ENCODE data around the gene COG6. TPM values are rescaled to one million over a fixed set of nuclear protein-coding genes. Genes with fewer than 3 reads are reported as not detected.

COG6 gene
- total and polyA plus RNA-seq, 2 donors from 2014 or later: 12.2 to 31.3 TPM

GRCh38 chr13:39688278-39688677 lies 32.8 kb downstream of the COG6 start:
- DNase-seq (no peak), FAIRE-seq (no peak)
- no peaks in the 10 kb centered on the region for H3K4me1 ChIP-seq (ENCODE audit: control insufficient read depth in 2 of 3, insufficient read depth in 2 of 3, low read depth in 1 of 3, low read length in 3 of 3)
- H3K27me3 ChIP-seq (ENCODE audit: control insufficient read depth, insufficient read depth, low read length): no peaks in the 10 kb centered on the region
- TF ChIP-seq CTCF (IDR thresholded peaks at IDR 0.05; ENCODE audit: borderline replicate concordance, extremely low read depth, insufficient read depth): no peak
- no peak overlapping the region for H3K27ac ChIP-seq (ENCODE audit: low read depth in 2 of 2, low read length in 2 of 2)
- no peak overlapping the region for H3K9ac ChIP-seq (ENCODE audit: low read length in 3 of 3)
- intact Hi-C loops (cut with DNase I): loop anchor here (10.0 kb wide), 1 partner anchor 997 kb away; no protein-coding TSS in a partner anchor
- H3K9me3 ChIP-seq (ENCODE audit: control insufficient read depth in 2 of 3, insufficient read depth in 1 of 3, low read length in 3 of 3): no peaks in the 10 kb centered on the region
- peaks cover 0 to 20% (median 7%) of the 10 kb centered on the region in 3 donors for H3K36me3 ChIP-seq (ENCODE audit: control insufficient read depth in 2 of 3, insufficient read depth in 3 of 3, low read length in 3 of 3)
- H3K4me3 ChIP-seq (ENCODE audit: low read length in 3 of 3): no peak overlapping the region

GRCh38 chr13:39688699-39689405 lies 33.4 kb downstream of the COG6 start:
- FAIRE-seq (no peak), DNase-seq (no peak)
- H3K27ac ChIP-seq (ENCODE audit: low read depth in 2 of 2, low read length in 2 of 2): no peak overlapping the region
- peaks cover 0 to 20% (median 7%) of the 10 kb centered on the region in 3 donors for H3K36me3 ChIP-seq (ENCODE audit: control insufficient read depth in 2 of 3, insufficient read depth in 3 of 3, low read length in 3 of 3)
- no peak overlapping the region for H3K9ac ChIP-seq (ENCODE audit: low read length in 3 of 3)
- no peak for TF ChIP-seq CTCF (IDR thresholded peaks at IDR 0.05; ENCODE audit: borderline replicate concordance, extremely low read depth, insufficient read depth)
- H3K4me3 ChIP-seq (ENCODE audit: low read length in 3 of 3): no peak overlapping the region
- no peaks in the 10 kb centered on the region for H3K4me1 ChIP-seq (ENCODE audit: control insufficient read depth in 2 of 3, insufficient read depth in 2 of 3, low read depth in 1 of 3, low read length in 3 of 3)
- H3K27me3 ChIP-seq (ENCODE audit: control insufficient read depth, insufficient read depth, low read length): no peaks in the 10 kb centered on the region
- intact Hi-C loops (cut with DNase I): loop anchor here (10.0 kb wide), 1 partner anchor 996 kb away; no protein-coding TSS in a partner anchor
- no peaks in the 10 kb centered on the region for H3K9me3 ChIP-seq (ENCODE audit: control insufficient read depth in 2 of 3, insufficient read depth in 1 of 3, low read length in 3 of 3)

- no peak for DNase-seq
- no peak overlapping the region for H3K27ac ChIP-seq (ENCODE audit: low read depth in 2 of 2, low read length in 2 of 2)
- intact Hi-C loops (cut with DNase I): no loop called here
- peaks cover 0 to 14% (median 5%) of the 10 kb centered on the region in 3 donors for H3K36me3 ChIP-seq (ENCODE audit: control insufficient read depth in 2 of 3, insufficient read depth in 3 of 3, low read length in 3 of 3)
- no peaks in the 10 kb centered on the region for H3K9me3 ChIP-seq (ENCODE audit: control insufficient read depth in 2 of 3, insufficient read depth in 1 of 3, low read length in 3 of 3)
- no peaks in the 10 kb centered on the region for H3K27me3 ChIP-seq (ENCODE audit: control insufficient read depth, insufficient read depth, low read length)
- H3K9ac ChIP-seq (ENCODE audit: low read length in 3 of 3): no peak overlapping the region
- no peaks in the 10 kb centered on the region for H3K4me1 ChIP-seq (ENCODE audit: control insufficient read depth in 2 of 3, insufficient read depth in 2 of 3, low read depth in 1 of 3, low read length in 3 of 3)
- no peak for FAIRE-seq
- no peak for TF ChIP-seq CTCF (IDR thresholded peaks at IDR 0.05; ENCODE audit: borderline replicate concordance, extremely low read depth, insufficient read depth)
- H3K4me3 ChIP-seq (ENCODE audit: low read length in 3 of 3): no peak overlapping the region
Measured at GRCh38 chr13:39692660-39693438, 37.4 kb downstream of the COG6 start.
